GM18498 (cell line): Measurements from ENCODE around the gene PLXNB2.

Source experiments
- ATAC-seq: cut with Tn5 transposase; IDR thresholded peaks from one replicate; pipeline ENCODE4 v1.9.1; 2021; ENCODE audit warnings: mild to moderate bottlenecking, moderate library complexity; ENCODE audit not compliant: unreplicated experiment

The PLXNB2 gene

DNA sequence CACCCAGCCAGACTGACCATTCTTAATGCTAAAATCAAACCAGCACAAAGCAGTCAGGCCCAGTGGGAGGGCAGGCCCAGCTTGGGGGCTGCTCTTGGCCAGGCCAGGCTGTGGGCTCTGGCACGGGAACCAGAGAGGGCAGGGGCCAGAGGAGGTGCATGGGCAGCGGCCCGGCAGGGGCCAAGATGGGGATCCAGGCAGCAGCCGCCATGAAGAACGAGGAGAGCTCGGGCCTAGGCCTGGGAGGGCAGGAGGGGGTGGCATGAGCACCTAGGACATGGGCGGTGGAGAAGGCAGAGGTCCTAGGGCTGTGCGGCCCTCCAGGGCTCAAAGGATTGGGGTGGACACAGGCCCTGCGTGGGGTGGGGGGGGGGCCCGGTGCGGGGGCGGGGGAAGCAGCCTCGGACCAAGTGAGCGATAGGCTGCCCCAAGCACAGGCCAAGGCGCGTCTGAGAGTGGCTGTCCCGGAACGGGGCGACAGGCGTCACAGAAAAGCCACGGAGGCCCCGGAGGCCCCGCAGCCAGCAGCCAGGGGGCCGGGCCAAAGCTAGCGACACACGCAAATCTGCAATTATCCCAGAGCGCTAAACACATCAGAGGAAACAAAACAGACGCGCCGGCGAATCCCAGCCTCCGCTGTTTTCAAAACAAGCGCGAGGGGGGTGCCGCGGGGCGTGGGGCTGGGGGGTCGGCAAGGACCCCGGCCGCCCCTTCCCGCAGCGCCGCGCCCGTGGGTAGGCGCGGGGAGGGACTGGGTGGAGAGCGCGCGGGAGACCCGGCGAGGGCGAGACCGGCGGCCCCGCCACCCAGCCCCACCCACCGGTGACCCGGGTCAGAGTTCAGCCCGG, 8.3 kb downstream of the PLXNB2 start:
- ATAC-seq: no peak

DNA sequence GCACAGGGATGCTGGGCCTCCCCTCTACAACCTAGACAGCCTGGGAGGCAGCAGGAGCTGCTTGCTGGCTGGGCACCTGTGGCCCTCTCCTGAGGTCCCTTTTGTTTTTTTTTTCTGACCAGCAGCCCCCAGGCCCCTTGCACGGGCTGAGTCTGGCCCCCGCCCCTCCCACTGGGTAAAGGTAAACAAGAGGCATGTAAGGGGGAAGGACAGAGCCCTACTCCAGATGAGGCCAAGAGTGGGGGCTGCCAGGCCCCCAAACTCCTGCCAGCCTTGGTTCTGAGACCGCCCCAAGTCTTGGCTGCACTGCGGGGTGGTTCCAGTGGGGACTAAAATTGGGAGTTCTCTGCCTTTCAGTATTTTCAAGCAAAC, 9.2 kb downstream of the PLXNB2 start:
- no peak for ATAC-seq

DNA sequence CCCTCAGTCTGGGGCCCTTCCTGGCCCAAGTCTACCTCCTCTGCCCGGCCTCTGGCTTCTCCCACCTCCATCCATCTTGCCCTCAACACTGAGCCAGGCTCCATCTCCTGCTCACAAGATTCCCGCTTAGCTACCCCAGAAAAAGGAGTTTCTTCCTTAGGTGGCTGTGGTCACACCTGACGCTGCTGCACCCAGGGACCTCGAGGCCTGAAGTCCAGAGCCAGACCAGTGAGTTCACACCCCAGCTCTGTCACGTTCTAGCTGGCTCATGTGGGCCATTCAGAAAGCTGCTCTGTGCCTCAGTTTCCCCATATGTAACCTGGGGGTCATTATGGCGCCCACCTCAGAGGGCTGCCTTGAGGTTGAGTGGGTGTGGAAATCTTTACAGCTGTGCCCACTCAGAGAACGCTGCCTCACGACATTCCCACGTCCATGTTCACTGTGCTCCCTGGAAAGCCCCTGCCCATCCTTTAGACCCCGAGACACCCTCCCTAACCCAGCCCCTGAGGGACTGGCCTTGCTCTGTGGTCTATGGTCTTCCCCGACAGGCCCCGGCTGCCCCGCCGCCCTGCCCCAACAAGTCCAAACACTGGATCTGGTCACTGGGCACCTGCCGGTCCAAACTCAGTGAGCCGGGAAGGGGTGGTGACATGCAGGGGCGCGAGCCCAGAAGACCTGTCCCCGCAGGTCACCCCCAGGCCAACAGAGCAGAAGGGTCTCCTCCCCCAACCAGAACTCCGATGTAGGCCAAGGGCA, 9.8 kb downstream of the PLXNB2 start:
- ATAC-seq: no peak

DNA sequence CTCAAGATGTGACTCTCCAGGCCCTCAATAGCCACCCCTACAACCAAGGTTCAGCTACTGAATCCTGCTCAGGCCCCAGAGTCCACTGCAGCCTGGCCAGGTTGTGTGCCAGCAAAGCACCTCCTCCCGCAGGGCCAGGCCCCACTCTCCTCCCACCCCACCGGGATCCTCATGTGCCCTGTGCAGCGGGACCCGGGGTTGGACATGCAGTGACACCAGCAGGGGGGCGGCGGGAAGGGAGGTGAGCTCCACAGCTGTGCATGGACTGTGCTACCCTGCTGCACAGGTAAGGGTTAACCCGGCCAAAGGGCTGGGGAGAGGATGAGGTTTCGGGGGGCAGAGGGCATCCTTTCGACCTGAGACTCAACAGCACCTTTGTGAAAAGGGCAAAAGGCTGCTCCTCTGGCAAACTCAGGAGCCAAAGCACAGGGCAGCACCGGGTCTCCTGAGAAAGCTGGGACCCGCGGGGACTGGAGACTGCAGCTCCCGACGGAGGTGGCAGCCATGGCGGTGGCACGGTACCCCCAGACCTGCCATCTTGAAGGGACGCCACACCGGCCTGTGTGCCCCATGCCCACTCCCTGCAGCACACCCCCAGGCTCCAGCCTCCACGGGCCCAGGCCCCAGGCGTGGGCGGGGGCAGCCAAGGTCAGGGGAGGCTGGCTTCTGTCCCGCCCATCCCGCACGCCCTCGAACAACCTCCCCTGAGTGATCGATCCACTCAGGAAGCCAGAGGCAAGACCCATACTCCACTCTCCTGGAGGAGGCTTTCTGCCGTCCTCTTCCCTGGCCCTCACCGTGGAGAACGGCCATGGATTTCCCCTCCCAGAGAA, 10.6 kb downstream of the PLXNB2 start:
- ATAC-seq: no peak

DNA sequence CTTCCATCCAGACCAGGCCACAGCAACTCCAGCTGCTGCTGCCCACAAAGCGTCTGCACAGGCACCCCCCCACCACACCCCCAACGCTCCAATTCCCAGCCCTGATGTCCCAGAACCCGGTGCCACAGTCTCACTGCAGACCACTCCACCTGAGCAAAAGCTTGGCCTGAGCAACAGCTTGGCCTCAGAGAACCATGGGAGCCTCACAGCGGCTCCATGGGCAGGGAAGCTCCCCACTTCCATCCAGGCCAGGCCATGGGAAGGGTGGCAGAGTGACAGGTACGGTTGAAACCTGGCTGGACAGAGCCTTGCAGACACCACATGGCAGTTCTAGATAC, 13.2 kb downstream of the PLXNB2 start:
- no peak for ATAC-seq

DNA sequence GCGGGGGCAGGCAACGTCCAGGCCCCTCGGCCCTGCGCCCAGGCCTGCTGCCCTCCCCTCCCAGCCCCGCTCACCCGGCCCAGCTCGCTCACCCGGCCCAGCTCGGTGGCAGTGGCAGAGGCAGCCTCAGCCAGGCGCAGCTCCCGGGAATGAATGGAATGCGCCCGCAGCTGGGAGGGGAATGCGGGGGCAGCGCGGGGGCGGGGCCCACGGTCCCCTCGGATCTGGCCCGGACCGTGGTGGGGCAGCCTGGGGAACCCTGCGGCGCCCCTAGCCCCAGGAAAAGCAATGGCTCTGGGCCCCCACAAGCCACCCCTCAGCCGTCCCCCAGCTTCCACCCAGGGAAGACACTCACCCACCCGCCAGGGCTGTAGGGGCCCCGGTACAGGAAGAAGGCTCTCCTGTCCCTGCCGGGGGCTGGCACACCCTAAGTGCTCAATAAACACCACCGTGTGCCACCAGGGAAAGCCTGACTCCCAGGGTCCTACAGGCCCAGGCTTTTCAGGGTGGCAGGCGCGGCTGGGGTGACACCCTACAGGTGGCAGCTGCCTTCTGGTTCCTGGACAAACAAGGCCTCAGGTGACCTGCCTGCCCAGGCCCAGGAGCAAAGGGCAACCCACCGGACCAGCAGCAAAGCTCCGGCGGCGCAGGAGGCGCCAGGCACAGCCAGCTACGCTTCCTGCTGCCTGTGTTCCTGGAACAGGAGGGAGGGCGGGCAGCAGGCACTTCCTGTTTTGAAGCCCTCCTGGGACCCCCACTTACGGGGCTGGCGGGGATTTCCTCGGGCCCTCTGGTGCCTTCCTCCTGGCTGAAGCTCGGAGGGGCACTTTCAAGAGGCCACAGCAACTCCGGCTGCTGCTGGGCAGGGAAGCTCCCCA, 13.8 kb downstream of the PLXNB2 start:
- ATAC-seq: no peak

DNA sequence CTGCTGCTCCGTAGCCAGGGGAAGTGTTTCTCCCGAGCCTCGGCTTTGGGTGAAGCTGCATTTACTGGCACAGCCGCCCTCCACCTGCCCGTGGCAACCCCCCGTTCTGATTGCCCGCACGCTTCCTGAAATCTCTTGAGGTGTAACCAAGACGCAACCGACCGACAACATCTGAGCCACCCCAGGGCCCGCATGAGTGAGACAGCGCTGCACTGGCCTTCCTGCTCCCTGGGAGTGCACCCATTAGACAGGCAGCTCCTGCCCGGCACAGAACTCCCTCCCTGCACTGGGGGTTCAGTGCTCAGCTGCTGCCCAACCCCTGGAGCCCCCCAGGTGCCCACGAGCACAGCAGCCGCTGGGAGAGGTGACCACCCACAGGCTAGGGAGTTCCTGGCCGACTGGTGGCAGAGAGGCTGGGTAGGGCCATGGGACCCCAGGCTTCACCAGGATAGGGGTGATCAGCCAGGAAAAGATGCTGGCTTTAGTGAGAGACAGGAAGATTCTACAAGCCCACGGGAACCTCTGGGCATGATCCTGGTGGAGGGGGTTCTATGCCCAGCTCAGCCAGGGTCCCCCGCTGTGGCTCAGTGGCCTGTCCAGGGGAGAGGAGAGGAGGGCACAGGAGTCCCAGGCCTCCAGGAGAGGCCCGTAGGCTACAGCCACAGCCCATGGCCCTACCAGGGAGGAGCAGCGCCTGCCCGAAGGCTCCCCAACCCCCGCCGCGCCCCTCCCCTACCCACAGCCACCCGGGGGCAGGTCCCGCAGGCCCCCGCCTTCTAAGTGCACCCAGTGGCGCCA, 14.6 kb downstream of the PLXNB2 start:
- ATAC-seq: no peak

DNA sequence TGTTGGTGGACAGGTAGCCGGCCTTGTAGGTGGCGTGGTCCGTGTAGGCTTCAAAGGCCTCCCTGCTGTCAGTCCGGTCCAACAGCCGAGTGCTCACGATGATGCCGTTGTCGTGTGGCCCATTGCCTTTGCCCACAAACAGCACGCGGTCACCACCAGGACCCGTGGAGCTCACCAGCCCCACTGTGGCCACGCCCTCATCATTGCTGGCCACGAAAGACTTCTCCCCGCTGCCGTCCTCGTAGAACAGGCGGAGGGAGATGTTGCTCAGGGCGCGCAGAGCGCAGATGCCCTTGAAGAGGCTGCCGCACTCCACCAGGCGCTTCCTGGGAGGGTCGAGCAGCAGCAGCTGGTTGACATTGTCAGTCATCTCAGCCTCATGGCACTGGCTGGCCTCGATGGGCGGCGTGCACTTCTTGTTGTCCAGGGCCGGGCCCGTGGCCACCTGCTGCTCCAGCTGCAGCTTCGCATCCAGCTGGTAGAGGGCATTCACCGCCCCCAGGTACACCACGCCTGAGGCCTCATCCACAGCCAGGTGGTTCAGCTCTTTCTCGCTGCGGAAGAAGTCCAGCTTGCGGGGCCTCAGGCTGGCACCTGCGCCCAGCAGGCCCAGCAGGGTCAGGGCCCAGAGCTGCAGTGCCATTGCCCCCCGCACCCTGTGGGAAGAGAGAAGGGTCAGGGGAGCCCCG, 17.4 kb downstream of the PLXNB2 start:
- ATAC-seq: no peak

DNA sequence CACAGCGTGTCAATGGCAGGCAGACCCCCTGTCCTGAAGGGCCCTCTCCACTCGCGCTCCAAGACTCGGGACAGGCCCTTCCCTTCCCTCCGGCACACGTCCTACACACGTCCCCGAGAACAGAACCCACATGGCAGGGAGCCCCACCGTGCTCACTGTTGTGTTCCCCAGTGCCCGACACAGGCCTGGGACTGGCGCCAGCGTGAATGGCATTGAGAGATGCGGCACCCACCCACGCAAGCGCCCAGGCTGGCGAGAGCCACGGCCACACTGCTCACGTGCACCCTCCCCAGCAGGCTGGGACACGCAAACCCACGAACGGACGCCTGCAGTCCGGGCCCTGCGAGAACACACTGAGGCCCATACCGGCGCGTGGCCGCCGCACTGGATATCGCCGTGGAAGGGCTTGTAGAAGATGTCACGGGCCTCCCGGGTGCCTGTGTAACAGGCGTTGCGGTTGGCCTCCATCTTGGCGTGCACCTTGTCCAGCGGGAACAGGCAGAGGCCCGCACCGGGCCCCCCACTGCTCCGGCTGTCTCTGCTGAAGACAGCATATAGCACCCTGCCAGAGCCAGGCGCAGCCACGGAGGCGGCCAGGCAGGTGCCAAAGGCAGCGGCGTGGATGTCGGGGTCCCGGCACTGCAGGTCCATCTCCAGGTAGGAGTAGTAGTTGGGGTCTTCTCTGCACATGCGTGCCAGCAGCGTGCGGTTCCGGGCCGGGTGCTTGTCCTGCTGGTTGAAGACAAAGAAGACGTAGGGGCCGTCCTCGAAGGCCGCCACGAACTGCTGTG, 18.1 kb downstream of the PLXNB2 start:
- ATAC-seq: no peak

DNA sequence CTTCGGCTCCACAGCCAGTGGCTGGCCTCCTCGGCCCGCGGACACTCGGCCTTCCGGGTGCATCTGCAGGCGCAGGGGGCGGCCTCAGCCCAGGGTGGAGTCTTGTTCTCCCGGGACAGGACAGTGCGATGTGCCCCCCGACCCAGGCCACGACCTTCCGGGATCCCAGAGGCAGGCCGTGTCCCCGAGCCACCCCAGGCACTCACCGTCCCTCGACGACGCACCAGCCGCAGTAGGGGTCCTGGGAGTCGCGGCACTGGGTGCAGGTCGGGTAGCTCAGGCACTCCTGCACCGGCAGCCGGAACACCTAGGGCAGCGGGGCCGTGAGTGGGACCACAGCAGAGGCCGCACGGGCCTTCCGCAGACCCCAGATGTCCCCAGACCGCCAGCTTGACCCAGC, 19.7 kb downstream of the PLXNB2 start:
- no peak for ATAC-seq

DNA sequence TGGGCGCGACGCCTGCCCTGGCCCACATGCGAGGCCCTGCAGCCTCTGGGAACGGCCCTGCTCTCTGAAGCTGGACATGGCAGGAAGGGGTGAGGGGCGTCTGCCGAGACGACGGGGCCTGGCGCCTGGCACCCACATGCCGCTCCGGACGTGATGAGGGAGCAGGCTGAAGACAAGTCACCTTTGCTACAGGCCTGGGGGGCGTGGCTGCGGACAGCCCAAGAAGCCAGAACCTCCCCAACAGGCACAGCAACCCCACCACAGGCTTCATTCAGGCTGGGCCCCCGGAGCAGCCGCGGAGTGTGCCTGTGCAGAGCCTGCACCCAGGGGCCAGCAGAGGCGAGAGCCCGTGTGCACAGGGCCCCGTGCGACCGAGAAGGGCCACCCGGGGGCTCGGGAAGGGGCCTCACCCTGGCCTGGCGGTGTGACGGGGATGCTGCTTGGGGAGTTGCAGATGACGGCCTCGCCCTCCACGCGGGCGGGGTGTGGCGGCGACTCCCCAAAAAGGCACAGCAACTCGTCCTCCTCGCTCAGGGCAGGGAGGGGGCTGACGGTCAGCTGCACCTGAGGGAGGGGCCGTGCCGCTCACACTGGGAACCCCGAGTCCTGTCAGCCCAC, 20.6 kb downstream of the PLXNB2 start:
- ATAC-seq: no peak

DNA sequence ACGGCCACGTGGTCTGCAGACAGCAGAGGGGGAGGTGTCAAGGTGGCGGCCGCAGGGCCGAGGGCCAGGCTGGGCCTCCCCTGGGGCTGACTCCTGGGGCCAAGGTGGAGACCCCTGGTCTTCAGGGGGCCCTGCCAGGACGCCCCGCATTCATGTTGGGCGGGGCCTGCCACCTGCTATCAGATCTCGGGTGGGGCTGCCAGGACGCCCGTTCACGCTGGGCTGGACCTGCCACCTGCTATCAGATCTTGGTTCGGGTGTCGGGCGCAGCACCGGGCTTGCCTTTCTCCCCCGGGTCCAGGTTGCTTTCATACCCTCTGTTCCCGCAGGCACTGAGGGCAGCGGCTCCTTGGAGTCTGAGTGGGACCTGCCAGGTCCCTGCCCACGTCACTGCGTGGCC, 21.2 kb downstream of the PLXNB2 start:
- ATAC-seq: no peak

DNA sequence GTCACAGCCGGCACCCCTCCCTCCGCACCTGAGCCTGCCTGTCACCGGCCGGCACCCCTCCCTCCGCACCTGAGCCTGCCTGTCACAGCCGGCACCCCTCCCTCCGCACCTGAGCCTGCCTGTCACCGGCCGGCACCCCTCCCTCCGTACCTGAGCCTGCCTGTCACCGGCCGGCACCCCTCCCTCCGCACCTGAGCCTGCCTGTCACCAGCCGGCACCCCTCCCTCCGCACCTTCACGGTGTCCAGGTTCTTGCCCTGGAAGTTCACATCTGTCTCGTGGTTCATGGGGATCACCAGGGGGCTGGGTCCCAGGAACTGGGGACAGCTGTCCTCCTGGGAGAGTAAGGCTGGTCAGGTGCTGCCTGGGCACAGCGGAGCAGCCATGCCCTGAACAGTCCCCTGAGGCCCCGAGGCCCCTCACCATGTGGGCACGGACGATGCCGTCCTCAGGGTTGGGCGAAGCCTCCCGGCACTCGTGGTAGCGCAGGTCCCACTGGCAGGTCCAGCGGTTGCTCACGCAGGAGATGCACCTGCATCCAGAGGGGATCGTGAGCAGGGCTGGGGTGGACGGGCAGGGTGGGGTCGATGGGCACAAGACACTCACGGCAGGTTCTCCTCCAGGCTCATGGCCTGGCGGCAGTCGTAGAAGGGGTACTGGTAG, 21.7 kb downstream of the PLXNB2 start:
- ATAC-seq: no peak

DNA sequence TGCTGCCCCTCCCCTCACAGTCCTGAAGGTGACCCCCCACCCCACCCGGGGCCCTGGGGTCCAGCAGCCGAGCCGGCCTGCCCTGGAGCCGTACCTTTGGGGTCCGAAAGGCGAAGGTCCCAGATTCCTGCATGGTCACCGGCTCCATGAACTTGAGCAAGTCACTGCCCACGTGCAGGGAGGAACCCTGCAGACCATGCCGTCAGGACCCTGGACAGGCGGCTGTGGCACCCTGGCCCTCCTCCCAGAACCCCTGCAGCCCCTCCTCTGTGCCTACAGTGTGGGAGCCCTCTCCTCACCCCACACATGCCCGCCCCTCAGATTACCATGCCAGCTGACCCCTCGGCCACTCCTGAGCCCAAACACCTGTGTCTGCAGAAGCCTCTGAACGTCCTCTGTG, 23.0 kb downstream of the PLXNB2 start:
- no peak for ATAC-seq

DNA sequence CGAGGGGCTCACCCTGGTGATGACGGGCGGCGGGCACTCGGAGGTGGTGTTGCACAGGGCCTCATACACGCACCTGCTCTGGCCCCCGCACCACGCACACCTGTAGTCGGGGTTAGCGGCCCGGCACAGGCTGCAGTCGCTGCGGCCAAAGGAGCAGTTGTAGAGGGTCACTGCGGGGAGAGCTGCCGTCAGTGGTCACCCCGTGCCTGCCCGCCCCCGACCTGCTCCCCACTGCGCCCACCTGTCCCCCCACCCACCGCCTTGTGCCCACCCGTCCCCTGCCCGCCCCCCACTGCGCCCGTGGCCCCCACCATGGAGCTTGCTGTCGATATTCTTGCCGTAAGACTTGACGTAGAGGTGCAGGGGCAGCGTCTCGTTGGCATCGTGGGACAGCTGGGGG, 23.6 kb downstream of the PLXNB2 start:
- ATAC-seq: no peak

DNA sequence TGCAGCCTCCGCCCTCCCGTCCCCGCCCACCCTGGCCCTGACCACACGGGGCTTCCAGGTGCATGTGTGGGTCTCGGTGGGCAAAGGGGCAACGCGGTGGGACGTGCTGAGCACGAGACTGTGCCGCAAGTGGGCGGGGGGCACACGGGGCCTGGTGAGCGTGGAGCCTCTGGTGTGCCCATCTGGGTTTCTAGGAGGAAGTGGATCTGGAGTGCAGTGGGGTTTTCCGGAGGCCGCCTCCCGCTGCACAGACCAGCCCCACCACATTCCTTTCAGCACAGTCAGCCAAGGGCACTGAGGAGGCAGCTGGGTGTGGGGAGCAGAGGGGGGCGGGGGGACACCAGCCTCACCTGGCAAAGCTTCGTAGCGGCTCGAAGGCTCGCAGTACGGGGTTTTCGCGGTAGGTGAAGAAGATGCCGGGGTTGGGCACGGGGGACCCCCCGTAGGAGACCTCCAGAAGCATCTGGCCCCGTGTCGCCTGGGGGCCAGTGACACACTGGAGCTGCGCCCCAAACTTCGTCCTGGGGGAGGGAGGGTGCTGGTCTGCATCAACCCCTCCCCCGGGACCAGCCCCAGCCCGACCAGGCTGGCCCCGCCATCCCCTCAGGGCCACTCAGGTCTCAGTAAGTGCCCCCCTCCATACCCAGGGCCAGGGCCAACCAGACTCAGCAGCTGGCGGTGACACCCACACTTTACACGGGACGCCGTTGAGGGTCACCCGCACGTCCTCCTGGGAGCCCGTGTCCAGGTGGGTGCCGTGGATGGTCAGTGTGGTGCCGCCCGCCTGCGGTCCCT, 24.9 kb downstream of the PLXNB2 start:
- ATAC-seq: no peak

DNA sequence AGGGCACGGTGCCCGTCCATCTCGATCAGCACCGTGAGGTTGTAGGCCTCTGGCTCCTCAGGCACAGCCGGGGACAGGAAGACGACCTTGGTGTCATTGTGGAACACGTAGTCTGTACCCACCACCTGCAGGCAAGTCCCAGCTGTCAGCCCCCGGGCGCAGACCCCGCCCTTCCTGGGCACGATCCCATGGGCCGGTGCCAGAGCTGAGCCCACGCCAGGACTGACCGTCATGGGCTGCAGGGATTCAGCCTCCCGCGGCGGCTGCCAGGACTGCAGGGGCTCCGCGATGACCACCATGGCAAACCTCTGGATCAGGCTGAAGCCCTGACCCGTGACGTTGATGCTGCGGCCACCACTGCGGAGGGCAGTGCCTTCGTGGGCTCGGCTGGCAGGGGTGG, 25.5 kb downstream of the PLXNB2 start:
- ATAC-seq: no peak
